ENCODE results near the gene SF3B6. TPM values are rescaled to one million over a fixed set of nuclear protein-coding genes. Genes with fewer than 3 reads are reported as not detected.

The SF3B6 gene
- total and polyA plus RNA-seq, 2 experiments from 2014 or later: 140 to 565 TPM

DNA sequence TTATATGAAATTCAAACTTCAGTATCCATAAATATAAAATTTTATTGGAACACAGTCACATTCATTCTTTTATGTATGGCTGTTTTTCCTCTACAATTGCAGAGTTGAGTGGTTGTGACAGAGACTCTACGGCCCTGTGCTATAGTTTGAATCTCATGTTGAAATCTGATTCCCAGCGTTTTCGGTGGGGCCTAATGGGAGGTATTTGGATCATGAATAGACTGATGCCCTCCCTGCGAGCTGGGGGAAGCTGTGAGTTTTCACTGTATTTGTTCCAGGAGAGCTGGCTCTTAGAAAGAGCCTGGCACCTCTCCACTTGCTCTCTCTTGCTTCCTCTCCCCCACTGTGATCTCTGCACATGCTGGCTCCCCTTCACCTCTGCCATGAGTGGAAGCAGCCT lies 45.3 kb upstream of the SF3B6 start:
- Histone ChIP-seq H4K20me1 (replicated peaks; ENCODE audit: insufficient read depth) (no peaks in the 10 kb centered on the region), H3K79me2 (replicated peaks; ENCODE audit: insufficient read depth) (no peaks in the 10 kb centered on the region), H3K4me1 (ENCODE audit: insufficient read depth) (peaks cover 24% of the 10 kb centered on the region), H3K4me3 (no peak overlapping the region), H3K9me2 (ENCODE audit: insufficient read depth) (no peaks in the 10 kb centered on the region), H3F3A (replicated peaks; ENCODE audit: low read depth) (no peaks in the 10 kb centered on the region), H3K27me3 (ENCODE audit: insufficient read depth) (peaks cover 11% of the 10 kb centered on the region), H3K4me2 (peak overlapping the region; percentile 11; the same call in 1 of the 2 replicates), H2AFZ (no peak overlapping the region), H3K27ac (ENCODE audit: low read depth) (peak overlapping the region; percentile 67), H3K36me3 (ENCODE audit: insufficient read depth) (no peaks in the 10 kb centered on the region)
- Mint-ChIP-seq H3K27me3 (ENCODE audit: insufficient read depth, low read depth, poor library complexity) (peaks cover 2% of the 10 kb centered on the region), H3K4me3 (peak overlapping the region; percentile 32; the same call in 2 of the 3 replicates), H3K36me3 (ENCODE audit: low read depth) (no peaks in the 10 kb centered on the region), H3K27ac (no peak overlapping the region; the same call in 1 of the 2 replicates), H3K4me1 (peaks cover 23% of the 10 kb centered on the region), H3K9me3 (no peaks in the 10 kb centered on the region)
- ATAC-seq (peak; percentile 27), DNase-seq (ENCODE audit: low spot score) (peak; percentile 63)
- TF ChIP-seq, protein P1, sequence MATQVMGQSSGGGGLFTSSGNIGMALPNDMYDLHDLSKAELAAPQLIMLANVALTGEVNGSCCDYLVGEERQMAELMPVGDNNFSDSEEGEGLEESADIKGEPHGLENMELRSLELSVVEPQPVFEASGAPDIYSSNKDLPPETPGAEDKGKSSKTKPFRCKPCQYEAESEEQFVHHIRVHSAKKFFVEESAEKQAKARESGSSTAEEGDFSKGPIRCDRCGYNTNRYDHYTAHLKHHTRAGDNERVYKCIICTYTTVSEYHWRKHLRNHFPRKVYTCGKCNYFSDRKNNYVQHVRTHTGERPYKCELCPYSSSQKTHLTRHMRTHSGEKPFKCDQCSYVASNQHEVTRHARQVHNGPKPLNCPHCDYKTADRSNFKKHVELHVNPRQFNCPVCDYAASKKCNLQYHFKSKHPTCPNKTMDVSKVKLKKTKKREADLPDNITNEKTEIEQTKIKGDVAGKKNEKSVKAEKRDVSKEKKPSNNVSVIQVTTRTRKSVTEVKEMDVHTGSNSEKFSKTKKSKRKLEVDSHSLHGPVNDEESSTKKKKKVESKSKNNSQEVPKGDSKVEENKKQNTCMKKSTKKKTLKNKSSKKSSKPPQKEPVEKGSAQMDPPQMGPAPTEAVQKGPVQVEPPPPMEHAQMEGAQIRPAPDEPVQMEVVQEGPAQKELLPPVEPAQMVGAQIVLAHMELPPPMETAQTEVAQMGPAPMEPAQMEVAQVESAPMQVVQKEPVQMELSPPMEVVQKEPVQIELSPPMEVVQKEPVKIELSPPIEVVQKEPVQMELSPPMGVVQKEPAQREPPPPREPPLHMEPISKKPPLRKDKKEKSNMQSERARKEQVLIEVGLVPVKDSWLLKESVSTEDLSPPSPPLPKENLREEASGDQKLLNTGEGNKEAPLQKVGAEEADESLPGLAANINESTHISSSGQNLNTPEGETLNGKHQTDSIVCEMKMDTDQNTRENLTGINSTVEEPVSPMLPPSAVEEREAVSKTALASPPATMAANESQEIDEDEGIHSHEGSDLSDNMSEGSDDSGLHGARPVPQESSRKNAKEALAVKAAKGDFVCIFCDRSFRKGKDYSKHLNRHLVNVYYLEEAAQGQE (IDR thresholded peaks at IDR 0.05; ENCODE audit: unreplicated experiment): no peak
- no peak for TF ChIP-seq ZNF114 (CRISPR knock-in tag; IDR thresholded peaks at IDR 0.05)
- TF ChIP-seq NANOG (IDR thresholded peaks at IDR 0.05; ENCODE audit: borderline replicate concordance): no peak
- no peak for TF ChIP-seq EZH2phosphoT487 (IDR thresholded peaks at IDR 0.05; ENCODE audit: unreplicated experiment)
- TF ChIP-seq STAT1 (IDR thresholded peaks at IDR 0.05; ENCODE audit: unreplicated experiment): no peak

DNA sequence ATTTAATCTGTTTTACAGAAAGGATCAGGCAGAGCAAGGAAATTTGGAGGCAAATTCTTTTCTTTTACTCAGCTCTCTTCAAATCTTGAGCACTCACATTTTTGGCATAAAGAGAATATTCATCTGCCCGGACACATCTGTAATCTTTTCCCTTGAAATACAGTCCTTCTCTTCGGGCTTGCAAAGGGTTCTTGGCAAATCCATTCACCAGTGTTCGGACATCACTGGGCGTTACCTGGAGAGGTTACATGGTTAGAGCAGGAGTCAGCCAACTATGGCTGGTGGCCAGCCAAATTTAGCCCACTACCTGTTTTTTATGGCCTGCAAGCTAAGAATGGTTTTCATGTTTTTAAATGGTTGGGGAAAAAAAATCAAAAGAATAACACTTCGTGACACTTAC lies 44.9 kb upstream of the SF3B6 start:
- TF ChIP-seq, protein P1 (IDR thresholded peaks at IDR 0.05; ENCODE audit: unreplicated experiment): no peak
- TF ChIP-seq, protein P2, sequence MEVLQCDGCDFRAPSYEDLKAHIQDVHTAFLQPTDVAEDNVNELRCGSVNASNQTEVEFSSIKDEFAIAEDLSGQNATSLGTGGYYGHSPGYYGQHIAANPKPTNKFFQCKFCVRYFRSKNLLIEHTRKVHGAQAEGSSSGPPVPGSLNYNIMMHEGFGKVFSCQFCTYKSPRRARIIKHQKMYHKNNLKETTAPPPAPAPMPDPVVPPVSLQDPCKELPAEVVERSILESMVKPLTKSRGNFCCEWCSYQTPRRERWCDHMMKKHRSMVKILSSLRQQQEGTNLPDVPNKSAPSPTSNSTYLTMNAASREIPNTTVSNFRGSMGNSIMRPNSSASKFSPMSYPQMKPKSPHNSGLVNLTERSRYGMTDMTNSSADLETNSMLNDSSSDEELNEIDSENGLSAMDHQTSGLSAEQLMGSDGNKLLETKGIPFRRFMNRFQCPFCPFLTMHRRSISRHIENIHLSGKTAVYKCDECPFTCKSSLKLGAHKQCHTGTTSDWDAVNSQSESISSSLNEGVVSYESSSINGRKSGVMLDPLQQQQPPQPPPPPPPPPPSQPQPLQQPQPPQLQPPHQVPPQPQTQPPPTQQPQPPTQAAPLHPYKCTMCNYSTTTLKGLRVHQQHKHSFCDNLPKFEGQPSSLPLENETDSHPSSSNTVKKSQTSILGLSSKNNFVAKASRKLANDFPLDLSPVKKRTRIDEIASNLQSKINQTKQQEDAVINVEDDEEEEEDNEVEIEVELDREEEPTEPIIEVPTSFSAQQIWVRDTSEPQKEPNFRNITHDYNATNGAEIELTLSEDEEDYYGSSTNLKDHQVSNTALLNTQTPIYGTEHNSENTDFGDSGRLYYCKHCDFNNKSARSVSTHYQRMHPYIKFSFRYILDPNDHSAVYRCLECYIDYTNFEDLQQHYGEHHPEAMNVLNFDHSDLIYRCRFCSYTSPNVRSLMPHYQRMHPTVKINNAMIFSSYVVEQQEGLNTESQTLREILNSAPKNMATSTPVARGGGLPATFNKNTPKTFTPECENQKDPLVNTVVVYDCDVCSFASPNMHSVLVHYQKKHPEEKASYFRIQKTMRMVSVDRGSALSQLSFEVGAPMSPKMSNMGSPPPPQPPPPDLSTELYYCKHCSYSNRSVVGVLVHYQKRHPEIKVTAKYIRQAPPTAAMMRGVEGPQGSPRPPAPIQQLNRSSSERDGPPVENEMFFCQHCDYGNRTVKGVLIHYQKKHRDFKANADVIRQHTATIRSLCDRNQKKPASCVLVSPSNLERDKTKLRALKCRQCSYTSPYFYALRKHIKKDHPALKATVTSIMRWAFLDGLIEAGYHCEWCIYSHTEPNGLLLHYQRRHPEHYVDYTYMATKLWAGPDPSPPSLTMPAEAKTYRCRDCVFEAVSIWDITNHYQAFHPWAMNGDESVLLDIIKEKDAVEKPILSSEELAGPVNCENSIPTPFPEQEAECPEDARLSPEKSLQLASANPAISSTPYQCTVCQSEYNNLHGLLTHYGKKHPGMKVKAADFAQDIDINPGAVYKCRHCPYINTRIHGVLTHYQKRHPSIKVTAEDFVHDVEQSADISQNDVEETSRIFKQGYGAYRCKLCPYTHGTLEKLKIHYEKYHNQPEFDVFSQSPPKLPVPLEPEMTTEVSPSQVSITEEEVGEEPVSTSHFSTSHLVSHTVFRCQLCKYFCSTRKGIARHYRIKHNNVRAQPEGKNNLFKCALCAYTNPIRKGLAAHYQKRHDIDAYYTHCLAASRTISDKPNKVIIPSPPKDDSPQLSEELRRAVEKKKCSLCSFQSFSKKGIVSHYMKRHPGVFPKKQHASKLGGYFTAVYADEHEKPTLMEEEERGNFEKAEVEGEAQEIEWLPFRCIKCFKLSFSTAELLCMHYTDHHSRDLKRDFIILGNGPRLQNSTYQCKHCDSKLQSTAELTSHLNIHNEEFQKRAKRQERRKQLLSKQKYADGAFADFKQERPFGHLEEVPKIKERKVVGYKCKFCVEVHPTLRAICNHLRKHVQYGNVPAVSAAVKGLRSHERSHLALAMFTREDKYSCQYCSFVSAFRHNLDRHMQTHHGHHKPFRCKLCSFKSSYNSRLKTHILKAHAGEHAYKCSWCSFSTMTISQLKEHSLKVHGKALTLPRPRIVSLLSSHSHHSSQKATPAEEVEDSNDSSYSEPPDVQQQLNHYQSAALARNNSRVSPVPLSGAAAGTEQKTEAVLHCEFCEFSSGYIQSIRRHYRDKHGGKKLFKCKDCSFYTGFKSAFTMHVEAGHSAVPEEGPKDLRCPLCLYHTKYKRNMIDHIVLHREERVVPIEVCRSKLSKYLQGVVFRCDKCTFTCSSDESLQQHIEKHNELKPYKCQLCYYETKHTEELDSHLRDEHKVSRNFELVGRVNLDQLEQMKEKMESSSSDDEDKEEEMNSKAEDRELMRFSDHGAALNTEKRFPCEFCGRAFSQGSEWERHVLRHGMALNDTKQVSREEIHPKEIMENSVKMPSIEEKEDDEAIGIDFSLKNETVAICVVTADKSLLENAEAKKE (CRISPR knock-in tag; IDR thresholded peaks at IDR 0.05): no peak
- TF ChIP-seq ZNF331 (CRISPR knock-in tag; IDR thresholded peaks at IDR 0.05; ENCODE audit: low read depth): no peak
- Histone ChIP-seq H3K9me2 (ENCODE audit: insufficient read depth) (no peaks in the 10 kb centered on the region), H3K4me3 (no peak overlapping the region), H3F3A (replicated peaks; ENCODE audit: low read depth) (no peaks in the 10 kb centered on the region), H3K4me1 (ENCODE audit: insufficient read depth) (peaks cover 24% of the 10 kb centered on the region), H2AFZ (no peak overlapping the region; the same call in 1 of the 2 replicates), H4K20me1 (replicated peaks; ENCODE audit: insufficient read depth) (no peaks in the 10 kb centered on the region), H3K4me2 (peak overlapping the region; percentile 11; the same call in 1 of the 2 replicates), H3K27ac (ENCODE audit: low read depth) (no peak overlapping the region), H3K36me3 (ENCODE audit: insufficient read depth) (no peaks in the 10 kb centered on the region), H3K27me3 (ENCODE audit: insufficient read depth) (peaks cover 11% of the 10 kb centered on the region), H3K79me2 (replicated peaks; ENCODE audit: insufficient read depth) (no peaks in the 10 kb centered on the region)
- H3K27me3 Mint-ChIP-seq (ENCODE audit: insufficient read depth, low read depth, poor library complexity): peaks cover 2% of the 10 kb centered on the region
- no peaks in the 10 kb centered on the region for H3K36me3 Mint-ChIP-seq (ENCODE audit: low read depth)
- DNase-seq (ENCODE audit: low spot score) (no peak), ATAC-seq (no peak)
- peaks cover 23% of the 10 kb centered on the region for H3K4me1 Mint-ChIP-seq
- H3K4me3 Mint-ChIP-seq: no peak overlapping the region
- no peaks in the 10 kb centered on the region for H3K9me3 Mint-ChIP-seq
- H3K27ac Mint-ChIP-seq: peak overlapping the region; percentile 86
